Myocyte (in vitro differentiated cells): ENCODE results near the gene FGD6. TPM values are rescaled to one million over a fixed set of nuclear protein-coding genes. Genes with fewer than 3 reads are reported as not detected.
"Not testable (repeated sequence)": the region's sequence is repeated elsewhere in the genome, so short reads cannot be mapped to it uniquely, and the experiment has no call there.

Experiments used
- DNase-seq: peaks from one replicate; pipeline ENCODE4 v3.0.0-alpha.2; 2012; ENCODE audit warnings: low read depth
- total RNA-seq: library from RNA; depleted of rRNA; stranded (reverse); fragments of >200 nt; gene quantifications from 2 replicates; pipeline ENCODE4 v1.2.3, GENCODE V29; 2014

FGD6 gene
- total RNA-seq, 1 donor from 2014 or later: 3.1 TPM

- DNase-seq: no peak
Observed at GRCh38 chr12:95181103-95181502, 36.2 kb downstream of the FGD6 start.

- DNase-seq: no peak
Observed at GRCh38 chr12:95179011-95179410, 38.3 kb downstream of the FGD6 start.

GRCh38 chr12:95178136-95178535 lies 39.1 kb downstream of the FGD6 start:
- DNase-seq: no peak

GRCh38 chr12:95177201-95177768 lies 40.0 kb downstream of the FGD6 start:
- DNase-seq: no peak

- DNase-seq: peak; percentile 84
Observed at GRCh38 chr12:95173392-95174251, 43.6 kb downstream of the FGD6 start.

GRCh38 chr12:95169368-95169767 lies 47.9 kb downstream of the FGD6 start:
- DNase-seq: peak; percentile 73

GRCh38 chr12:95168746-95169145 lies 48.5 kb downstream of the FGD6 start:
- peak; percentile 39 for DNase-seq

- no peak for DNase-seq
Observed at GRCh38 chr12:95164656-95165055, 52.6 kb downstream of the FGD6 start.

- DNase-seq: no peak
Observed at GRCh38 chr12:95158919-95159318, 58.3 kb downstream of the FGD6 start.

GRCh38 chr12:95151821-95152220 lies 65.4 kb downstream of the FGD6 start:
- DNase-seq: no peak

GRCh38 chr12:95151406-95151805 lies 65.9 kb downstream of the FGD6 start:
- no peak for DNase-seq

- no peak for DNase-seq
Observed at GRCh38 chr12:95150501-95150900, 66.8 kb downstream of the FGD6 start.

- no peak for DNase-seq
Observed at GRCh38 chr12:95147866-95148265, 69.4 kb downstream of the FGD6 start.

- DNase-seq: peak; percentile 51
Observed at GRCh38 chr12:95146769-95147168, 70.5 kb downstream of the FGD6 start.

GRCh38 chr12:95143621-95144205 lies 73.6 kb downstream of the FGD6 start:
- DNase-seq: peak; percentile 45

GRCh38 chr12:95142431-95143151 lies 74.7 kb downstream of the FGD6 start:
- no peak for DNase-seq

- DNase-seq: no peak
Observed at GRCh38 chr12:95141310-95141709, 76.0 kb downstream of the FGD6 start.

- DNase-seq: not testable (repeated sequence)
Observed at GRCh38 chr12:95138031-95138430, 79.2 kb downstream of the FGD6 start.

GRCh38 chr12:95136598-95136997 lies 80.7 kb downstream of the FGD6 start:
- DNase-seq: no peak

GRCh38 chr12:95134085-95134484 lies 83.2 kb downstream of the FGD6 start:
- DNase-seq: no peak

- DNase-seq: no peak
Observed at GRCh38 chr12:95131589-95132340, 85.5 kb downstream of the FGD6 start.
